ENCODE measurements around the gene SLX9.

The SLX9 gene

DNA sequence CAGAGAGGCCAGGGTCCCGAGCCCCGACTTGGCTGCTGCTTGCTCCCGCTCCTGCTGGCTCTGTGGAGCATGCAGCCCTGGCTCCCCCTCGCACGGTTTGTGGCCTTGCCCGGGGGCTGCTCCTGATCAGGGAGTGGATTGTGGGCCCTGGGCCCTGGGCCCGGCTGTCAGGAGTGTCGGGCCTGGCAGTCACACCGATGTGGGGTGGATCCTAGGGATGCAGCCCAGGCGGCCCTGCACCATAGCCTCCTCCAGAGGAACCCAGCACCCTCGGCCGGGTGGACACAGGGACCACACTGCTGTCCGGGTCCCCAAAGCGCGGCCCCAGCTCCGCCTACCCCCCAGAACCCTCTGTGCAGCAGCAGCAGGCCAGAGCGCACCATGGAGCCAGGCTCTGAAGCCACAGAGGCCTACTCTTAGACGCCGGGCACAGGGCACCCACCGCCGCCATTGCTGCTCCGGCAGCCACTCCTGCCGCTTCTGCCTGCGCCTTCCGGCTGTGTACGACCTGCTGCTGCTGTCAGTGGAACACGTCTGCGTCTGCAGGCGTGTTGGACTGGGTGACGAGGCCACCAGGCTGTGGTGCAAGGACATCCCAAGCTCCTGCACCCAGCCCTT lies 9.4 kb downstream of the SLX9 start:
- no peak for DNase-seq

DNA sequence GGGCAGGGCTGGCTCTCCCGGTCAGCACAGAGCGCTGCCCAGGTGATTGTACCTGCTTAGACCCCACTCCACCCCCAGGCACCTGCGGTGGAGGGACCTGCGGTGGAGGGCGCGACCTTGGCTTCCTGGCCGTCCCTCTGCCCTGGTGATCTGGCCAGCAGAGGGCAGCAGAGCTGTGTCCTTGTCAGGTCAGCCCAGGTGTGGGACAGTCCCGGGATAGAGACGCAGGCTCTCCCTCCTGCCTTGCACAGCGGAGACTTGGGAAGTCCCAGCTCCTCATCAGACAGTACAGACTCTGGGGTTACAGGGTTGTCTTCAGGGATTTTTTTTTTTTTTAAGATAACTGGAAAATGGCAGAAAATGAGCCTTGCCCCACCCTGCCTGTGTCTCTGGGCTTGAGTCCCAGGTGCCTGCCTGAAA lies 10.0 kb downstream of the SLX9 start:
- peak; percentile 8 for DNase-seq

DNA sequence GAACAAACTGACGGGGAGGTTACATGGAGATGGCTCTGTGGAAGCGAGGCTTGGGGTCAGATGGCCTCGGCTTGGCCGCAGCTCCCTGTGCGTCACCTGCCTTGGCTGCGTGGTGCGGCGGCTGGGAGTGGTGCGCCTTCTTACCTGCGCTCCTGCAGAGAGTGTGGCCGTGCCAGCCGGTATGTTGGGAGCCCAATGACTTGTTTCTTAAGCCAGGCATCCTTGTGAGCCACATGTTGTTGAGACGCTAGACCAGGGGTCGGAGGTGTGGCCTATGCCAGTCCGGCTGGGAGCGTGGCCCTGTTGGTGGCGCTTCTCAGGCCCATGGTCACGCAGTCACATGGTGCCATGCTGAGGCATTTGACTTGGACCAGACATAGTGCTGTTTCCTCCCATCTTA lies 10.5 kb downstream of the SLX9 start:
- no peak for DNase-seq

DNA sequence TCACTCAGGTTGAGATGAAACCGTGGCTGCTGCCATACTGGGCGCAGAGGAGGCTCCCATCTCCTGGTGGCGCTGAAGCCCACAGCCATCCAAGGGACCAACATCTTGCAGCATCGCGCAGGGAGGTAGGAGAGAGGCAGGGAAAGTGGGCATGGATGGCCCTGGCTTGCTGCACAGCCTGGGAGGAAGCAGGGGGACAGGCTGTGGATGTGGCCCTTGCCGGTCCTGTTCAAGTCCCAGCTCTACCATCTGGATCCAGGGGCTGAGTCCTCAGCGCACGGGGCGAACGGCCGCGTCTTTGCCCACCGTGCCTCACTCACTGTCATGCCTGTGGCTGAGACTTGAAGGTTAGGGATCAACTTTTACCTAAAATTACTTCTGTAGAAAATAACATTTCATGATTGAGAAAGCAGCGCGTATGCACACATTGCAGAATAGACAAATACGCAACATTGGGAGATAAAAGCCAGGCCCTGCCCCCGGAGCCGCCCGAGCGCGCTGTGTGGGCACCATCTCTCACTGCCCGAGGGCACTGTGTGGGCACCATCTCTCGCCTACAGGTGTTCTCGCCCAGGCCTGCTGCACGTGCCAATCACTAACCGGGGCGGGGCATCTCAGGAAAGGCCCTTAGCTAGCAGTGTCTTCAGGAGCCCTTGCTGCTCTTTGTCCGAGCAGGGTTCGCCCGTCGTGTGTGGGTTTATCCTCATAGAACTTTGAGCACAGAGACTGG lies 11.5 kb downstream of the SLX9 start:
- no peak for DNase-seq

DNA sequence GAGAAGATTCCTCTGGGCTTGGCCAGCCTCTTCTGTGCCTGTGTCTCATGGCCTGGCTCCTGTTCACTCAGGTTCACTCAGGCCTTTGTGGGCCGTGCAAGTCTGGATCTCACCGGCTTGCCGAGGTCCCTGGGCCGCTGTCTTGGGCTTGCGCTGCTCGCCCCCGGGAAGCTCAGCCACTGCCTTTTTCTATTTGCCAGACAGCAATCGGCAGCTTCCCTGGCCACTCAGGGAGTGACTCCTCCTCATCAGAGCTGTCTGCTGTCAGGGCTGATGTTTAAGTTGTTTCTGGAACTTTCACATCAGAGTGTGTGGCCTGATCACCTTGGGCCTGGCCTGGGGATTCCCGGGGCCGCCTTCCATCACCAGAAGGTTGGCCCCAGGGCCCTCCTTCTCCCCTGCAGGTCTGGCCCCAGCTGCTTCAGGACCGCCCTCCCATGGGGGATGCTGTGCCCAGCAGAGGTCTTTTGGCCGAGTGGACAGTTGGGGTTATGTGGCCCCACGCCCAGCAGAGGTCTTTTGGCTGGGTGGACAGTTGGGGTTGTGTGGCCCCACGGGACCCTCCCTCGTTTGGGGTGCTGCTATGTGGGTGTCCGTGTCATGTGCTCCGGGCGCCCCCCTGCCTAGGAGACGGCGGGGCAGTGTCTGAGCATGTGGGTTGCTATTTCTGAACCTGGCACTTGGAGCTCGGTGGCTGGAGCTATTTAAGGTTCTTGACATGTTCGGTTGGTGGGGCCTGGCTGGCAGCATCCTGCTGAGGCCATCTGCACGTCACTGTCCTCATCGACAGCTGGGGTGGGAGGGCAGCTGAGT lies 12.5 kb downstream of the SLX9 start:
- DNase-seq, result no peak

DNA sequence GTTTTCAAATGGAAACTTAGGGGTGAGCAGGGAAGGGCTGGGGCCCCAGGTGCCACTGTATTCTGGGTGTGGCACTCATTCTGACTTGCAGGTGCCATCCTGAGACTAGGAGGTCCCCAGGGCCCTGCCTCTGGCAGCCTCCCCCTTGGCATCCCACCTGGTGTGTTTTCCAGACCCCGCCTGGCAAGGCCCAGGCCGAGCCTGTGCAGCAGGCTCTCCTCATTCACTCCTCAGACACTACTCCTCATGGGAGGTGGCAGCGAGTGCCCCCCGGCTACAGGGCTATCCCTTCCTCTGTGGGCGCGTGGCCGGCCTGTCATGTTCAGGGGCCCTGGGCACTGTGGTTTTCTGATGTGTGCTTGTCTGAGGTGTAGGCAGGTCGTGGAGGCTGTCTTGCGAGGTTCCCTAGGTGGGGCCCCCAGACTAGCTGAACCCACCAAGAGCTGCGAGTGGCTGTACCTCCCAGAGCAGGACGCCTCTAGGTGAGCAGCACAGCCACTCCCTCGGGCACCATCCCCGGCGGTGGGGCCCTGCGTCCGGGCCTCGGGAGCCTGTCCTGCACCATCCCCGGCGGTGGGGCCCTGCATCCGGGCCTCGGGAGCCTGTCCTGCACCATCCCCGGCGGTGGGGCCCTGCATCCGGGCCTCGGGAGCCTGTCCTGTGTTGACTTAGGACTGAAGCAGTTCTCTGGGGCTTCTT lies 13.2 kb downstream of the SLX9 start:
- no peak for DNase-seq

DNA sequence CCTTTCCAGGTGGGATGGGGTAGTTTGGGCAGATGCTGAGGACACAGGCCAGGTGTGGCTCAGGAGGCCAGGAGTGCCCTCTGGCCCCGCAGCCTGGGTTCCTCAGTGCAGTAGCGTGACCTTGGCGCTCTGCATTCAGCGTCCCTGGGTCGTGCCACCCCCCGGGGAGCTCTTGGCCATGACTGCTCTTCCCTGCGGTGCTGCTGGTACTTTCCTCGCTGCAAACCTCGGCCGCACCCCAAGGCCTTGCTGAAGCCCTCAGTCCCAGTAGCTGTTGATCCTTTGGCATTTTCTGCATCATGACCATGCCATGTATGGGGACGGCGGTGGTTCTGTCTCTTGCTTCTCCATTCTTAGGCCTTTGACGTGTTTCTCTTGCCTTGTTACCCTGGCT lies 13.8 kb downstream of the SLX9 start:
- DNase-seq, result no peak

DNA sequence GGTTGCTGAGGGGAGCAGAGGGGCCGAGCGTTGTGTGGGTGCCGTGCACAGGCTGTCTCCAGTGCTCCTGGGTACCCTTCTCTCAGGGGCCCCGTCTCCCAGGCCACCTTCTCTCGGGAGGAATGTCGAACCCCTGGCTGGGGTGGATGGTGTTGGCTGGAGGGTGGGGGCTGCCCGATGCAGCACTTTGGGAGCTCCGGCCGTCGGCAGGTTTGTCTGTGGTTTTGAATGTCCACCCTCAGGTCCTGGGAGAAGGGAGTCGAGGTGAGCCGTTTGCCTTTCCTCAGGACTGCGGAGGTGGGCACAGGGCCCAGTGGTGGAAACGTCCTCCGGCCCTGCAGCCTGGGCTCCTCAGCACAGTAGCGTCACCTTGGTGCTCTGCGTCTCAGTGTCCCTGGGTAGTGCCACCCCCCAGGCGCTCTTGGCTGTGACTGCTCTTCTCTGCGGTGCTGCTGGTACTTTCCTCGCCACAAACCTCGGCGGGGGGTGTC lies 14.5 kb downstream of the SLX9 start:
- DNase-seq, result no peak

DNA sequence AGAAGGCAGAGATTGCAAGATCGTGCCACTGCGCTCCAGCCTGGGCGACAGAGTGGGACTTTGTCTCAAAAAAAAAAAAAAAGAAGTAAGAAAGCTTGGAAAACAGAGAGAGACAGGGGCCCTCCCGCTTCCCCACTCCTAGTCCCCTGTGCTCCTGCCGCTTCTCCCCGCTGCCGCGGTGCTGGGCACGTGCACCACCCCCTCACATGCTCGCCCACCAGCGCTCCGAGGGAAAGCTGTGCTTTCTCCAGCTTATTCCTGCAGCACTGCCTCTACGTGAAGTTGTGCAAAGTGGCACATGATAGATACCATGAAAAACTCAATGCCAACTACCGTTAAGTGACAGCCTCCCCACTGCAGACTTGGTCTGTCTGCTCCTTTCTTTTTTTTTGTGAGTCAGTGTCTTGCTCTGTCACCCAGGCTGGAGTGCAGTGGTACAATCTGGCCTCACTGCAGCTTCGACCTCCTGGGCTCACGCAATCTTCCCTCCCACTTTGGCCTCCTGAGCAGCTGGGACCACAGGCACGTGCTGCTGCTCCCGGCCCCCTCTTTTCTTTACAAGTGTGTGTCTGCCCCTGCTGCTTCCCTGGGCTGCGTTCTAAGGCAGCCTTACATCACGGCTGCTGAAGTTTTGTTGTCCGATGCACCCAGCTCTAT lies 15.4 kb downstream of the SLX9 start:
- no peak for DNase-seq

DNA sequence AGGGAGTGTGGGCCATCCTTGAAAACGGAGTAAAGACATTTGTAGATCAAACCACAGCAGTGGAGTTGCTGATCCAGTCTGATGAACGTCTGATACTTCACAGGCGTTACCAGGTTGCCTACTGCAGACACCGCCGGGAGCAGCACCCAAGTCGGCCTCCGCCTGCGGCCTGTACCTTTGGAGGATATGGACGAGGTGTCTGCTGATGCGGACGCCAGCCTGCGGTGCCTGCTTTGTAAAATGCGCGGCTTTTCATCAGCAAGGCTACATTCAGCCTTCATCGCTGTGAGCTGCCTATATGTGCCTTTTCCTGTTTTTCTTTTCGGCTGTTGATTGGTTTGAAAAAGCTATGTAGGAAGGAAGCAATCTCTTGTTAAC lies 16.0 kb downstream of the SLX9 start:
- DNase-seq, result no peak

DNA sequence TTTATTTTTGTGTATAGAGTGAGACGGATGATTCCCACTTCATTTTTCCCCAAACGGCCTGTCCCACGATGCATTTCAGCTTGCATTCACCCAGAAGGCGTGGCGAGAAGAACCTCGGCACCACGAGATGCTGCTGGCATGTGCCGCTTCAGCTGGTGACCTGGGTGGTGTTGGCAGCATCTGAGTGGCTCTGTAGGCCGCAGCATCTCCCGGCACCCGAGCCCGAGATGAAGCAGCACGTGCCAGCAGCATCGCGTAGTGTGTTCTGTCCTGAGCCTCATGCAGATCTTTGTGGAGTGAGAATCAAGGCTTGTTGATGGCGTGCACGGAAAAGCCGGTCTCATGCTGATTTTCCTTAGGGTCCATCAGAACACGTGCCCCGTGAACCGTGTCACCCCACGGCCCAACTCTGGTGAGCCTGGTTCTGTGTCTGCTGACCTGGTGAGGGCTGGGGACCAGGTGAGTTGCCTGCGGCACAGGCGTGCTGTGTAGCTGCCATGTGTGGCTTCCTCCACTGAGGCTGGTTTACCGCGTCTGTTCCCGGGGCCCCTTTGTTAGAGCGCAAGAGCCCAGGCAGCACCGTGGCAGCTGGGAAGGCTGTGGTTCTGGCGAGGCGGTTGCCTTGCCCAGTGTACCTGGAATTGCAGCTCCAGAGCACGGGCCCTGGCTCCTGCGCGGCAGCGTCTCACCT lies 16.7 kb downstream of the SLX9 start:
- DNase-seq, result no peak

DNA sequence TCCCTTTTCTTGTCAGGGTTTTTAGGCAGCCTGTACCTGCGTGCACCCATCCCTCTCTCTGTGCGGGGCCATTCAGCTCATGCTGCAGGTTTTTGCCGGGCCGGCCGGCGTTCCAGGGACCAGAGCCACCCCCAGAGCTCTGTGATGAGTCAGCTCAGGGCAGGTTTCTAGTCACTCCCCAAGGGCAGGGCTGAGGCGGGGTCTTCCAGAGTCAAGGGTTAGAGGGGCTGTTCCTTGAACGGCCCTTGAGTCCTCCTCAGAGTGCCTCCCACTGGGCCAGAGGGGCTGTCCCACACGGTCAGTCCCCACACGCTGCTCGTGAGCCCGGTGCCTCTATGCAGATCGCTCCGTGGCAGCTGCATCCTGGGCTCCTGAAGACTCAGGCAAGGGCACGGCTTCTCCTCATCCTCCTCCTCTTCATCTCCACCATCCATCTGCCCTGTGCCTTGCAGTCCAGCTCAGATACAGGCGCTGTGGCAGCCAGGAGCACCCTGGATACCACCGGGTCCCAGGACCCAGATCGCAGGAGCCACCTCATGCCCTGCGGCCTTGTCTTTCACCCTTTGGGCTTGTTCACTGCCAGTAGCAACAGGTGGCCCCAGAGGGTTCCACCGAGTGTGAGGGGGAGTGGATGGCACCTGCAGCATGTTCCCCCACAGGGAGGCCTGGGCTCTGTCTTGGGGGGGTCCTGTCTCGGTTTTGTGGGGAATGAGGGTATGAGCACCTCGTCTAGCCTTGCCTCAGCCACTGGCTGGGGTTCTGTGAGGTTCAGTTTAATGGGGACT lies 17.4 kb downstream of the SLX9 start:
- DNase-seq, result no peak

DNA sequence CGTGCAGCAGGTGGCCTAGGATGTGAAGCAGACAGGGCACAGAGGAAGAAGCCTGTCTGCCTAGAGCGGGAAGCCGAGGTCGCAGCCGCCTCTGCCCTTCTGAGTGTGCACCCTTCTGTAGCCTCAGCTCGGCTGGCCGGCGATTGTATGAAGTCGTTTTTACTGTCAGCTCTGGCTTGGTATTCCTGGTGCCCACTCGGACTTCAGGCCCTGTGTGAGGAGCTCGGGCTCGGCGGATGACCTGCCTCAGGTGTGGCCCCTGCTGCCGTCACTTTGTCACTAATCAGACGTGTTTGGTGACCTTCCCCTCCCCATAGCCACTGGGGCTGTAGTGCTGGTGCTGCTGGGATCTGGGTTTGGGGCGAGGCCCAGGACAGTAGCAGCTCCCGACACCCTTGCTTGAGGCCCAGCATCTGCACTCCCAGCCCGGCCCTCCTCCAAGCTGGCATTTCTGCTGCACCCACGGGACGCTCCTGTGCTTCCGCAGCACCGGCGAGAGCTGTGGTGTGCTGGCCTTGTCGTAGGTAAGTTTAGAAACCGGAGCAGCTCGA lies 18.1 kb downstream of the SLX9 start:
- DNase-seq, result no peak

DNA sequence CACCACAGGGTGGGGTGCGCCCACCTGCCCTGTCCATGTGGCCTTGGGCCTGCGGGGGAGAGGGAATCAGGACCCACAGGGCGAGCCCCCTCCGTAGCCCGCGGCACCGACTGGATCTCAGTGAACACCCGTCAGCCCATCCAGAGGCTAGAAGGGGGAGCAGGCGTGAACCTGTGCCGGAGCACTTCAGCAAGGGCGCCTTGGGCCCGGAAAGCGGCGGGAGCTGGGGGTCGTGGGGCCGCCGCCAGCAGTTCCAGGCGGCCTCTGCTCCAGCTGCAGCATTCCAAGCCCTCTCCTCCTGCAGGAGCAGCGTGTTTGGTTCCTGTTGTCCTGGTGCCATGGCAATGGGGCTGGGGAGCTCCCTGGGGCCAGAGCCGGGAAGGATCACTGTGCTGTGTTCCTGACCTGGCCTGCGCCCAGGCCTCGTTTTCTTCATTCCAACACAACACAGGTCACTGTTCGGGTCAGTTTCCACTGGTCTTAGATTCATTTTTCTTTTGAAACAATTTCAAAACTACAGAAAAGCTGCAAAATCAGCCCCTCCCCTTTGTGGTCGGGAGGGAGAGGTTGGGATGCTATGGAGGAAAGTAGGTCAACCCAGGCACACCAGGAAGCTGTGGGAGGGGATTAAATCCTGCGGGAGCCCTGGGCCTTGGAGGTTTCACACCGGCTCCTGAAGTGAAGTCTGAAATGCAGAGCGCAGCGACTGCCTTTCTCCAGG lies 18.8 kb downstream of the SLX9 start:
- no peak for DNase-seq

DNA sequence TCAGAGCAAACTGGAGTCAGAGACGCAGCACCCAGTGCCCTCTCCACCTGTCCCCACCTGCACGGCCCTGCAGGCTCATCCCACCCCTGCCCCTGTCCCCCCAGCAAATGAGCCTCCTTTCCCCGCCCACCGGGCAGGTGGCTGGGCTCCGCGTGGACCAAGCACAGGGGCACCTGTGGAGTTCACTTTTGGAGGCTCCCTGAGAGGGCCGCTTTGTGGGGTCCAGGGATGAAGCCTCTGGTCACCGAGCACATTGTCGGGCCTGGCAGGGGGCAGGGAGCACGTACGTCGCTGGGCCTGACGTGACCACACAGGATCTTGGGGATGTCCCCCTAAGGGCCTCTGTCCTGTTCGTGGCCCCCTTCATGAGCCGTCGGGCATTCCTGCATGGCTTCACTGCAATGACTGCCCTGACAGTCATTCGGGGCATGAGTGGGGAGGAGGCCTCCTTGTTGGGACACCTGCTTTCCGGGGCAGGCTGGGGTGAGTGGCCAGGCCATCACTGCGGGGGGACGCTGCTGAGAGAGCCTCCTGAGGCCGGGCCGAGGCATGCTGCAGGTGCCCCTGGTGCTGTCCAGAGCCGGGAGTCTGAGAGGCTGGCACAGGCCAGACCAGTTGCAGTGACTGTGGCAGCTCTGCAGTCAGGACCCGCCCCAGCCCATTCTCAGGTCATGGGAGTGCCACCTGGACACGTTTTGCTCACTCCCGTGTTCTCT lies 19.7 kb downstream of the SLX9 start:
- no peak for DNase-seq

DNA sequence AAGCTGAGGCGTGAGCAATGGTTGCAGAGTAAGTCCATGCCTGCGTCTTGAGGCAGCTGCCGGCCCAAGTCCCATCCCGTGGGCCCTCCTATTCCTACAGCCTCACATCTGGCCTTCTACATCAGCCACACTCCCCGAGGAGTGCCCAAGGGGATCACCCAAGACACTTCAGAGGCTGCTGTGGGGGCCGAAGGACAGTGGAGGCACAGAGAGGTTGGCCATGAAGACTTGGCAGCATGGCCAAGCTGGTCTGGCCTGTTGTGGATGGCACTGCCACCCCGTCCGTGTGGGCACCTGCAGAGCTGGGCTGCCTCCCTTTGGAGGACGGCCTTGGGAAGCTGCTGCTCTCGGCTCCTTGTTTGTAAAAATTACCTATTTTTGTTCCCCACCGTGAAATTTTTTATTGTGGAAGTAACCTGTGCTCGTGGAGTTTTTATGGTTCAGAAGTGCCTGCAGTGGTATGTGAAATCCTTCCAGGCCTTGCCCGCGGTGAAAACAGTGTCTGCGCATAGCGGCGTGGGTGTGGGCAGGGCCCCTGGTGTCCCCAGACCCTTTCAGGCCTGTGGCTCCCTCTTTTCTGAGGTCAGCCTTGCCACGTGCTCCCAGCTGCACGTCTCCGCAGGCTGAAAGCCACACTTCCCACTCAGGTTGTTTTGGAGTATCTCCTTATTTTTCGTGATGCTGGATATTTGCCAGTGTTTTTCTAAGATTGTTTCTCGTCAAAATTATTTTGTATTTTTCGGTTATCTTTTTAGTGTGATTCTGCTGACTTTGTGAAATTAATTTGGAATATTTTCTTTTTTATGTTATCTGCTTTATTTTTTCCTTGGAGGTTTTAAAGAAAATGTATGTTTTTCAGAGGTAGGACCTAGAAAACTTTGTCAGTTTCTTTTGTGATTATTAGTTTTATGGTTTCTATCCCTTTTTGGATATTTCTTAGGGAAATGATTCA lies 20.6 kb downstream of the SLX9 start:
- DNase-seq, result no peak

DNA sequence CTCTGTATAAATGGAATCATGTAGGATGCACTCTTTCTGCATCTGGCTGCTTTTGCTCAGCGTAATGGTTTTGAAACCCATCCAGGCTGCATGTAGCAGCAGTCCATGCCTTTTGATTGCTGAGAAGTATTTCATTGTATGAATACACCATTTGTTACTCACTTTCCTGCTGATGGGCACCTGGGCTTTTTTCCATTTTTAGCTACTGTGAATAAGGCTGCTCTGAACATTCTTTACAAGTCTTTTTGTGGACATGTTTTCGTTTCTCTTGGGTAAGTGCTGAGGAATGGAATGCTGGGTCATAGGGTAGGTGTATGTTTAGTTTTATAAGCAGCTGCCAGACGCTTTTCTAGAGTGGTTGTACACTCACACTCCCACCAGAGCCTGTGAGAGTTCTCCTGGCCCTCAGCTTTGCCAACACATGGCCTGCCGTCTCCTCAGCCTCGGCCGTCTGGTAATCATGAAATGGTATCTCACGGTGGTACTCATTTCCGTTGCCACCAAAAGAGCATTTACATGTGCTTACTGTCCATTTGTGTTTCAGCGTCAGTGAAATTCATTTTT lies 22.7 kb downstream of the SLX9 start:
- no peak for DNase-seq

DNA sequence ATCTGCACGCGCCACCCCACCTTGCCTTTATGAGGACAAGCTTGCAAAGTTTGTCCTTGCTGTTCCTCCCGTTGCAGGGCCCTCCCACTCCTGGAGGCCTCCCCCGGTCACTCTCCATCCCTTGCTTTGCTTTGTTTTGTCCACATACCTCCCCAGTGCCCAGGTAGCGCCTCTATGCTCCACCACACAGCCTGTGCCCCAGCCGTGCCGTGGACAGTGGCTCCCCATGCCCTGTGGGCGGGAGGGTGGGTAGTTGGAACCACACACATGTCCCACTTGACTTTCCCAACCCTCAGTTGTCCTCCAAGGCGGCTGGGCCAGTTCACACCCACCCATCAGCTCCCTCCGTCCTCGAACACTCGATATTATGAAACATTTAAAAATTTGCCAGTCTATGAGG lies 24.6 kb downstream of the SLX9 start:
- DNase-seq, result no peak
